Endothelial cell (in vitro differentiated cells): ENCODE measurements around the gene C9orf50. TPM values are rescaled to one million over a fixed set of nuclear protein-coding genes. Genes with fewer than 3 reads are reported as not detected.
A peak's percentile ranks its signal among the peaks of the same experiment; 100 is the strongest.

Experiments used
- DNase-seq: peaks from one replicate; pipeline ENCODE4 v3.0.0; 2021; ENCODE audit warnings: low spot score
- H3K27ac Mint-ChIP-seq: one replicate; pipeline ENCODE4 v1.8.0; 2021; ENCODE audit warnings: mixed read lengths, inconsistent platforms; ENCODE audit not compliant: unreplicated experiment
- H3K27me3 Mint-ChIP-seq: one replicate; pipeline ENCODE4 v1.8.0; 2021; ENCODE audit warnings: mild to moderate bottlenecking, moderate library complexity, mixed read lengths, inconsistent platforms; ENCODE audit not compliant: unreplicated experiment
- H3K36me3 Mint-ChIP-seq: one replicate; pipeline ENCODE4 v1.8.0; 2021; ENCODE audit warnings: mild to moderate bottlenecking, low read depth, mixed read lengths, inconsistent platforms; ENCODE audit not compliant: unreplicated experiment
- H3K4me1 Mint-ChIP-seq: one replicate; pipeline ENCODE4 v1.8.0; 2021; ENCODE audit warnings: mild to moderate bottlenecking, mixed read lengths, inconsistent platforms; ENCODE audit not compliant: unreplicated experiment
- H3K4me3 Mint-ChIP-seq: one replicate; pipeline ENCODE4 v1.8.0; 2021; ENCODE audit warnings: mild to moderate bottlenecking, mixed read lengths, inconsistent platforms; ENCODE audit not compliant: unreplicated experiment
- H3K9me3 Mint-ChIP-seq: one replicate; pipeline ENCODE4 v1.8.0; 2021; ENCODE audit warnings: mixed read lengths, inconsistent platforms; ENCODE audit not compliant: unreplicated experiment
- CTCF ChIP-seq: fragments of 200-600 bp; sonication (generic); IDR thresholded peaks from one replicate; pipeline ENCODE4 v1.5.0; 2021; ENCODE audit warnings: antibody characterized with exemption; ENCODE audit not compliant: unreplicated experiment
- total RNA-seq: library from RNA; stranded (reverse); fragmentation: NEBNext Ultra II Directional; extraction: Animal tissue kit (Norgen Biotek cat#: 25700); gene quantifications from one replicate; pipeline ENCODE4 v1.2.1, GENCODE V29; 2021; ENCODE audit not compliant: unreplicated experiment

Gene C9orf50
- total RNA-seq, 1 donor from 2014 or later, result not detected

GRCh38 chr9:129640086-129640870, 19.4 kb upstream of the C9orf50 start:
- Mint-ChIP-seq H3K4me3 (peak overlapping the region; percentile 87), H3K9me3 (no peaks in the 10 kb centered on the region), H3K27me3 (peaks cover 7% of the 10 kb centered on the region), H3K27ac (no peak overlapping the region), H3K36me3 (peaks cover 21% of the 10 kb centered on the region), H3K4me1 (peaks cover 7% of the 10 kb centered on the region)
- DNase-seq, result no peak
- no peak for TF ChIP-seq CTCF

- DNase-seq, result no peak
- no peak for TF ChIP-seq CTCF
- Mint-ChIP-seq H3K27me3 (peaks cover 7% of the 10 kb centered on the region), H3K36me3 (peaks cover 26% of the 10 kb centered on the region), H3K9me3 (no peaks in the 10 kb centered on the region), H3K4me1 (peaks cover 7% of the 10 kb centered on the region), H3K27ac (no peak overlapping the region), H3K4me3 (peak overlapping the region; percentile 51)
These were observed 18.8 kb upstream of the C9orf50 start for GRCh38 chr9:129639756-129640085.

GRCh38 chr9:129639034-129639630, 18.2 kb upstream of the C9orf50 start:
- Mint-ChIP-seq H3K9me3 (no peaks in the 10 kb centered on the region), H3K4me1 (peaks cover 7% of the 10 kb centered on the region), H3K4me3 (no peak overlapping the region), H3K27ac (no peak overlapping the region), H3K27me3 (peaks cover 7% of the 10 kb centered on the region), H3K36me3 (peaks cover 27% of the 10 kb centered on the region)
- TF ChIP-seq CTCF, result no peak
- no peak for DNase-seq

GRCh38 chr9:129637673-129638439, 17.0 kb upstream of the C9orf50 start:
- peak overlapping the region; percentile 22 for H3K4me3 Mint-ChIP-seq
- no peaks in the 10 kb centered on the region for H3K9me3 Mint-ChIP-seq
- no peak for TF ChIP-seq CTCF
- H3K27me3 Mint-ChIP-seq, result peaks cover 10% of the 10 kb centered on the region
- peaks cover 27% of the 10 kb centered on the region for H3K36me3 Mint-ChIP-seq
- H3K4me1 Mint-ChIP-seq, result peaks cover 7% of the 10 kb centered on the region
- no peak overlapping the region for H3K27ac Mint-ChIP-seq
- DNase-seq, result no peak
